GM21367 (cell line): ENCODE measurements around the gene TOP2B.
A peak's percentile ranks its signal among the peaks of the same experiment; 100 is the strongest.

Experiments
- ATAC-seq: cut with Tn5 transposase; IDR thresholded peaks from one replicate; pipeline ENCODE4 v1.9.1; 2021; ENCODE audit not compliant: unreplicated experiment

TOP2B gene

GRCh38 chr3:25619382-25619781 is 45.3 kb downstream of the TOP2B start:
- no peak for ATAC-seq

GRCh38 chr3:25618028-25618427 is 46.7 kb downstream of the TOP2B start:
- ATAC-seq = no peak

GRCh38 chr3:25611193-25611592 is 53.5 kb downstream of the TOP2B start:
- no peak for ATAC-seq

GRCh38 chr3:25610779-25611178 is 53.9 kb downstream of the TOP2B start:
- ATAC-seq = no peak

- ATAC-seq = no peak
Measured at GRCh38 chr3:25610167-25610566, 54.5 kb downstream of the TOP2B start.

- no peak for ATAC-seq
Measured at GRCh38 chr3:25604107-25604805, 60.5 kb downstream of the TOP2B start.

GRCh38 chr3:25603703-25604102 is 61.0 kb downstream of the TOP2B start:
- ATAC-seq = no peak

GRCh38 chr3:25597535-25598101 is 67.1 kb downstream of the TOP2B start:
- no peak for ATAC-seq

GRCh38 chr3:25594007-25594502 is 70.7 kb downstream of the TOP2B start:
- ATAC-seq = peak; percentile 55

- no peak for ATAC-seq
Measured at GRCh38 chr3:25593001-25593400, 71.7 kb downstream of the TOP2B start.

- no peak for ATAC-seq
Measured at GRCh38 chr3:25592510-25592968, 72.2 kb downstream of the TOP2B start.

- ATAC-seq = no peak
Measured at GRCh38 chr3:25589783-25590258, 74.9 kb downstream of the TOP2B start.

GRCh38 chr3:25589104-25589782 is 75.5 kb downstream of the TOP2B start:
- ATAC-seq = no peak

GRCh38 chr3:25588441-25589103 is 76.1 kb downstream of the TOP2B start:
- ATAC-seq = no peak

GRCh38 chr3:25587975-25588374 is 76.7 kb downstream of the TOP2B start:
- no peak for ATAC-seq

- no peak for ATAC-seq
Measured at GRCh38 chr3:25587526-25587925, 77.2 kb downstream of the TOP2B start.

GRCh38 chr3:25587094-25587493 is 77.6 kb downstream of the TOP2B start:
- no peak for ATAC-seq

GRCh38 chr3:25586553-25586952 is 78.2 kb downstream of the TOP2B start:
- ATAC-seq = no peak

- ATAC-seq = no peak
Measured at GRCh38 chr3:25586167-25586505, 78.6 kb downstream of the TOP2B start.

- ATAC-seq = no peak
Measured at GRCh38 chr3:25585361-25586166, 79.1 kb downstream of the TOP2B start.
